ENCODE measurements around the gene RPA1. TPM values are rescaled to one million over a fixed set of nuclear protein-coding genes. Genes with fewer than 3 reads are reported as not detected.

Gene RPA1
- polyA plus RNA-seq, 3 donors: 18.5 to 27.4 (median 23.8) TPM

DNA sequence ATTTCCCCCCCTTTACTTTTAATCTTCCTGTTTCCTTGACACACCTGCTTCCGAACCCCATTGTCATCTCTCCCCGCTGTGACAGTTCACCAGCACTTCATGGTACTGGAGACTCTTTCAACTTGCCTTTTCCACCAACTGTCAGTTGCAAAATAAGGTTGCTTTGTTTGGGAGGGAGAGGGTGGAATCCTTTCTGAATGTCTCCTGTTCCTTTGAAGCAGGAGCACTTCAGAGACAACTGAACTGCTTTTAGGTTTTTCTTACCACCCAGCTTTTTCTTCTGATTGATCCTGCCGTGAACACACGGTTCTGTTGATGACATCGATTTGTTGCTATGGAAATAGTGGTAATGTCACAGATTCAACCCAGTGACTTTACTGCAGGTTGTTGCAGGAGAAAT lies 42.0 kb downstream of the RPA1 start:
- no peak overlapping the region for H2AFZ ChIP-seq (ENCODE audit: insufficient read depth, low read depth, low read length, poor library complexity, severe bottlenecking)
- H3K9me3 ChIP-seq (replicated peaks in 1 of 2; ENCODE audit: control insufficient read depth in 1 of 2, insufficient read depth in 1 of 2, low read length in 2 of 2): no peaks in the 10 kb centered on the region
- no peaks in the 10 kb centered on the region for H3K4me1 ChIP-seq (ENCODE audit: control insufficient read depth in 1 of 2, insufficient read depth in 2 of 2, low read length in 2 of 2)
- no peak overlapping the region for H3K4me3 ChIP-seq (replicated peaks in 1 of 3; ENCODE audit: low read depth in 2 of 3, low read length in 3 of 3)
- no peak overlapping the region for H3K4me2 ChIP-seq (replicated peaks; ENCODE audit: extremely low read depth, low read length, poor library complexity, severe bottlenecking)
- 100% methylated on average over 1 of the region's 5 CpGs for WGBS (ENCODE audit: insufficient coverage)
- no peak for DNase-seq
- H3K79me2 ChIP-seq (ENCODE audit: insufficient read depth, low read length): no peaks in the 10 kb centered on the region
- Mint-ChIP-seq H3K4me3 (no peak overlapping the region), H3K9me3 (no peaks in the 10 kb centered on the region), H3K27me3 (ENCODE audit: low read depth in 3 of 3) (no peaks in the 10 kb centered on the region), H3K36me3 (peaks cover 65 to 78% of the 10 kb centered on the region in 2 donors), H3K27ac (peak overlapping the region in 1 of 7 donors; percentile 44), H3K4me1 (no peaks in the 10 kb centered on the region)
- H3K36me3 ChIP-seq (replicated peaks in 1 of 2; ENCODE audit: control insufficient read depth in 1 of 2, insufficient read depth in 2 of 2, low read length in 2 of 2): peaks cover 45 to 91% of the 10 kb centered on the region in 2 donors
- no peaks in the 10 kb centered on the region for H3K27me3 ChIP-seq (ENCODE audit: control insufficient read depth in 2 of 2, insufficient read depth in 2 of 2, low read length in 2 of 2)
- intact Hi-C loops (cut with micrococcal nuclease): no loop called here
- H3K27ac ChIP-seq (ENCODE audit: low read depth in 1 of 2, low read length in 2 of 2): no peak overlapping the region
- no peak overlapping the region for H3K9ac ChIP-seq (ENCODE audit: insufficient read depth, low read length, poor library complexity, severe bottlenecking)
- TF ChIP-seq, protein P1, sequence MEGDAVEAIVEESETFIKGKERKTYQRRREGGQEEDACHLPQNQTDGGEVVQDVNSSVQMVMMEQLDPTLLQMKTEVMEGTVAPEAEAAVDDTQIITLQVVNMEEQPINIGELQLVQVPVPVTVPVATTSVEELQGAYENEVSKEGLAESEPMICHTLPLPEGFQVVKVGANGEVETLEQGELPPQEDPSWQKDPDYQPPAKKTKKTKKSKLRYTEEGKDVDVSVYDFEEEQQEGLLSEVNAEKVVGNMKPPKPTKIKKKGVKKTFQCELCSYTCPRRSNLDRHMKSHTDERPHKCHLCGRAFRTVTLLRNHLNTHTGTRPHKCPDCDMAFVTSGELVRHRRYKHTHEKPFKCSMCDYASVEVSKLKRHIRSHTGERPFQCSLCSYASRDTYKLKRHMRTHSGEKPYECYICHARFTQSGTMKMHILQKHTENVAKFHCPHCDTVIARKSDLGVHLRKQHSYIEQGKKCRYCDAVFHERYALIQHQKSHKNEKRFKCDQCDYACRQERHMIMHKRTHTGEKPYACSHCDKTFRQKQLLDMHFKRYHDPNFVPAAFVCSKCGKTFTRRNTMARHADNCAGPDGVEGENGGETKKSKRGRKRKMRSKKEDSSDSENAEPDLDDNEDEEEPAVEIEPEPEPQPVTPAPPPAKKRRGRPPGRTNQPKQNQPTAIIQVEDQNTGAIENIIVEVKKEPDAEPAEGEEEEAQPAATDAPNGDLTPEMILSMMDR (IDR thresholded peaks at IDR 0.05): no peak
- no peaks in the 10 kb centered on the region for H4K20me1 ChIP-seq (ENCODE audit: insufficient read depth, low read length)

DNA sequence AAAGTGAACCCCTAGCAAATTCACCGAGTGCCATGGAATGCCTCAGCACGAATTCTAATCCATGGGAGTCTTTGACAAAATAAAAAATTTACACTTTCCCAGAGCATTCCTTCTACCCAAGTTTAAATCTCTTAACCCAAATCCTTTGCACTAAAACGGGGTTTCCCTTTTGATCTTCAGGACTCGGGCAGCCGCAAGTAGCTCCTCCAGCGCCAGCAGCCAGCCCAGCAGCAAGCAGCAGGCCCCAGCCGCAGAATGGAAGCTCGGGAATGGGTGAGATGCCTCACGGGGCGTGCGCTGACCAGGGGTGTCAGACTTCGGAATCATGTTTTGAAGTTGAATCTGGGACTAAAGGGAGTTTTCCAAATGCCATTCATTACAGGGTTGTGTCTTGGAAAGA lies 42.4 kb downstream of the RPA1 start:
- Histone ChIP-seq H3K9ac (ENCODE audit: insufficient read depth, low read length, poor library complexity, severe bottlenecking) (no peak overlapping the region), H3K4me3 (replicated peaks in 1 of 3; ENCODE audit: low read depth in 2 of 3, low read length in 3 of 3) (no peak overlapping the region), H3K9me3 (replicated peaks in 1 of 2; ENCODE audit: control insufficient read depth in 1 of 2, insufficient read depth in 1 of 2, low read length in 2 of 2) (no peaks in the 10 kb centered on the region), H3K27ac (ENCODE audit: low read depth in 1 of 2, low read length in 2 of 2) (no peak overlapping the region), H4K20me1 (ENCODE audit: insufficient read depth, low read length) (no peaks in the 10 kb centered on the region), H2AFZ (ENCODE audit: insufficient read depth, low read depth, low read length, poor library complexity, severe bottlenecking) (no peak overlapping the region), H3K79me2 (ENCODE audit: insufficient read depth, low read length) (no peaks in the 10 kb centered on the region), H3K4me1 (ENCODE audit: control insufficient read depth in 1 of 2, insufficient read depth in 2 of 2, low read length in 2 of 2) (no peaks in the 10 kb centered on the region), H3K27me3 (ENCODE audit: control insufficient read depth in 2 of 2, insufficient read depth in 2 of 2, low read length in 2 of 2) (no peaks in the 10 kb centered on the region), H3K4me2 (replicated peaks; ENCODE audit: extremely low read depth, low read length, poor library complexity, severe bottlenecking) (no peak overlapping the region), H3K36me3 (replicated peaks in 1 of 2; ENCODE audit: control insufficient read depth in 1 of 2, insufficient read depth in 2 of 2, low read length in 2 of 2) (peaks cover 49 to 91% of the 10 kb centered on the region in 2 donors)
- Mint-ChIP-seq H3K27me3 (ENCODE audit: low read depth in 3 of 3) (no peaks in the 10 kb centered on the region), H3K27ac (no peak overlapping the region), H3K4me3 (no peak overlapping the region), H3K4me1 (no peaks in the 10 kb centered on the region), H3K9me3 (no peaks in the 10 kb centered on the region), H3K36me3 (peaks cover 65 to 78% of the 10 kb centered on the region in 2 donors)
- no peak for DNase-seq
- intact Hi-C loops (cut with micrococcal nuclease): no loop called here
- 100% methylated on average over 11 of the region's 12 CpGs for WGBS (ENCODE audit: insufficient coverage)
- TF ChIP-seq, protein P1 (IDR thresholded peaks at IDR 0.05): no peak

Measured in CD14-positive monocyte (primary cell).